ENCODE results near the gene CASP9.
"Not testable (repeated sequence)": the region's sequence is repeated elsewhere in the genome, so short reads cannot be mapped to it uniquely, and the experiment has no call there.

DNA sequence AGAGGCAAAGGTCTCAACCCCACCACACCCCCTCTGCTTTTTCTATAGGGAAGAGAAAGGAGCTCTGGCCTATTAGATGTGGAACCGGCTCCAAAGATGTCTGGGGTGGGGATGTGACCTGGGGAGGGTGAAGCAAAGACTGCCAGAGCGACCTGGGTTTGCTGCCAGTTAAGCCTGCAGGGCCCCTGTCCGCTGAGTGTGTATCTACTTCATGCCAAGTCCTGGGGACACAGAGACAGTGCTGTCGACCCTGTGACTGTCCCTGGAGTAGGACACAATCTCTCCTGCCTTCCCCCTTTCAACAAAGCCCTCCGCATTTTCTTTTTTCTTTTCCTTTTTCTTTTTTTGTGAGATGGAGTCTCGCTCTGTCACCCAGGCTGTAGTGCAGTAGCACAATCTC is 41.6 kb downstream of the CASP9 start:
- not testable (repeated sequence) for TF ChIP-seq POLR2AphosphoS5, POLR2A (IDR thresholded peaks at IDR 0.05)
- TF ChIP-seq, protein P1, sequence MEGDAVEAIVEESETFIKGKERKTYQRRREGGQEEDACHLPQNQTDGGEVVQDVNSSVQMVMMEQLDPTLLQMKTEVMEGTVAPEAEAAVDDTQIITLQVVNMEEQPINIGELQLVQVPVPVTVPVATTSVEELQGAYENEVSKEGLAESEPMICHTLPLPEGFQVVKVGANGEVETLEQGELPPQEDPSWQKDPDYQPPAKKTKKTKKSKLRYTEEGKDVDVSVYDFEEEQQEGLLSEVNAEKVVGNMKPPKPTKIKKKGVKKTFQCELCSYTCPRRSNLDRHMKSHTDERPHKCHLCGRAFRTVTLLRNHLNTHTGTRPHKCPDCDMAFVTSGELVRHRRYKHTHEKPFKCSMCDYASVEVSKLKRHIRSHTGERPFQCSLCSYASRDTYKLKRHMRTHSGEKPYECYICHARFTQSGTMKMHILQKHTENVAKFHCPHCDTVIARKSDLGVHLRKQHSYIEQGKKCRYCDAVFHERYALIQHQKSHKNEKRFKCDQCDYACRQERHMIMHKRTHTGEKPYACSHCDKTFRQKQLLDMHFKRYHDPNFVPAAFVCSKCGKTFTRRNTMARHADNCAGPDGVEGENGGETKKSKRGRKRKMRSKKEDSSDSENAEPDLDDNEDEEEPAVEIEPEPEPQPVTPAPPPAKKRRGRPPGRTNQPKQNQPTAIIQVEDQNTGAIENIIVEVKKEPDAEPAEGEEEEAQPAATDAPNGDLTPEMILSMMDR (IDR thresholded peaks at IDR 0.05): not testable (repeated sequence)
